OCI-LY7 (cell line): ENCODE results near the gene ENTPD1.

Experiments
- CTCF ChIP-seq: fragments of 200-600 bp; sonication (generic); conservative IDR thresholded peaks from 2 replicates; pipeline ENCODE4 v1.5.1; 2014; ENCODE audit warnings: mild to moderate bottlenecking, antibody characterized with exemption, low read length, moderate library complexity, mixed read lengths
- EZH2phosphoT487 ChIP-seq: fragments of 200-600 bp; sonication (generic); IDR thresholded peaks from 2 replicates; pipeline ENCODE4 v1.6.1; 2018; ENCODE audit warnings: low read depth, borderline replicate concordance, mild to moderate bottlenecking, mixed run types, antibody characterized with exemption, low read length, moderate library complexity, mixed read lengths

- TF ChIP-seq CTCF, result no peak
- no peak for TF ChIP-seq EZH2phosphoT487
These were observed 38.2 kb downstream of the ENTPD1 start for GRCh38 chr10:95794195-95794594.
